Memory B cell (primary cell): Measurements from ENCODE around the gene HIVEP2.
A peak's percentile ranks its signal among the peaks of the same experiment; 100 is the strongest.

Experiments
- ATAC-seq: fragments of 150-1000 bp; cut with Tn5 transposase; 2 replicates; pipeline ENCODE4 v1.10.0; 2021; ENCODE audit warnings: low read depth, mild to moderate bottlenecking, moderate library complexity
- DNase-seq, 2 donors: peaks; one replicate each; pipeline ENCODE4 v3.0.0; 2022; ENCODE audit warnings: low spot score in 2 of 2
- H3K27ac Mint-ChIP-seq: one replicate; pipeline ENCODE4 v1.8.0; 2022; ENCODE audit warnings: mild to moderate bottlenecking, moderate library complexity, mixed read lengths
- H3K27me3 Mint-ChIP-seq: one replicate; pipeline ENCODE4 v1.8.0; 2022; ENCODE audit warnings: mixed read lengths
- H3K36me3 Mint-ChIP-seq: one replicate; pipeline ENCODE4 v1.8.0; 2022; ENCODE audit warnings: mild to moderate bottlenecking, mixed read lengths
- H3K4me1 Mint-ChIP-seq: one replicate; pipeline ENCODE4 v1.8.0; 2022; ENCODE audit warnings: mixed read lengths
- H3K4me3 Mint-ChIP-seq: one replicate; pipeline ENCODE4 v1.8.0; 2022; ENCODE audit warnings: mild to moderate bottlenecking, moderate library complexity, mixed read lengths
- H3K9me3 Mint-ChIP-seq: one replicate; pipeline ENCODE4 v1.8.0; 2022; ENCODE audit warnings: mixed read lengths

HIVEP2 gene

DNA sequence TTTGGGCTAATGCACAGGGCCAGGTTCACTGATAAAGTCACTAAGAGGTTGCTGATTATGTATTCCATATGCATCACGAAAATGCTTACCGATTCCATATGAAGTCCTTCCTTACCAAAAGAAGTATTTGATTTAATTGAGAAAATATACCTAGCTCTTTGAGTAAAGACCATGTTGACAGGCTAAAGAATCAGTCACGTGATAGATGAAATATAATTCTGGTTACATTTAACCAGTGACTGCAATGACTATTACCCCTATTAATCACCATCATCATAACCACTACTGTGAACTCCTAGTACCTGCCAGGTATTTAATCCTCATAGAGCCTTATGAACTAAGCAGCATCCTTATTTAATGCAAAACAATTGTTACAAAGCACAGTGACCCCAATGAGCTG, 110.1 kb downstream of the HIVEP2 start:
- H3K36me3 Mint-ChIP-seq, result peaks cover 19% of the 10 kb centered on the region
- H3K27me3 Mint-ChIP-seq, result no peaks in the 10 kb centered on the region
- no peak overlapping the region for H3K27ac Mint-ChIP-seq
- H3K9me3 Mint-ChIP-seq, result no peaks in the 10 kb centered on the region
- ATAC-seq, result no peak
- H3K4me1 Mint-ChIP-seq, result peaks cover 39% of the 10 kb centered on the region
- no peak for DNase-seq
- no peak overlapping the region for H3K4me3 Mint-ChIP-seq

DNA sequence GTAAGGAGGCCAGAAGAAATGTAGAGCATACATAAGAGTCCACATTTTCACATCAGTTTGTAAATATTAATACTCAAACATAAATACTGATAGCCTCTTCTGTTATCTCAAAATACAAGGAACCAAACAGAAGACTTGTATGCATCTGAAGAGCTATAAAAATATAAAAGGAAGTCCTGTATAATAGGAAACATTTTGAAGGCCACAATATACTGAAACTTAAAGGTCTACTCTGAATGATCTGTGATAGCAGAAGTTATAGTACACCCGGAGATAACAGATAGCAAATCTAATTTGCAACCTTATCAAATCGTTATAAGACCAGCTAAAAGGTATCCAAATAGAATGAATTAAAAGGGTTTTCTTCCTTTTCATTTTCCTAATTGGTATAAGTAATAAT, 111.2 kb downstream of the HIVEP2 start:
- Mint-ChIP-seq H3K4me1 (peaks cover 33% of the 10 kb centered on the region), H3K27me3 (no peaks in the 10 kb centered on the region), H3K9me3 (no peaks in the 10 kb centered on the region), H3K4me3 (no peak overlapping the region), H3K36me3 (peaks cover 24% of the 10 kb centered on the region), H3K27ac (no peak overlapping the region)
- ATAC-seq (peak; percentile 22), DNase-seq (no peak)

DNA sequence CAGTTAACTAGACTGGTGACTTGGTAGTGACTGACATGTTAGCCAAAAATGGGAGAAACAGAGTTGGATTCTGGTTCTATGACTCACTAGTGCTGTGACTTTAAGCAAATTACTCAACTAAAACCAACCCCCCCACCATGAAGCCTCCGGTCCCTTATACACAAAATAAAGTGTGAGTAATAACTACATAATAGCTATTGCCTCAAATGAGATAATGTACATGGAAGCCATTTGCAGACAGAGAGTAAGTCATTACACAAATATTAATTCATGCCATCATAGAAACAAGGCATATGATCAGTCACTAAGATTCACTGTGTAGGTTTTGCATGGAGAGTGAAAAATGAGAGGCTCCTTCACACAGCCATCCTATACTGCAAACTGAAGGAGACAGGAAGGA, 111.9 kb downstream of the HIVEP2 start:
- ATAC-seq, result no peak
- H3K9me3 Mint-ChIP-seq, result no peaks in the 10 kb centered on the region
- H3K36me3 Mint-ChIP-seq, result peaks cover 25% of the 10 kb centered on the region
- peak overlapping the region; percentile 9 for H3K4me3 Mint-ChIP-seq
- H3K4me1 Mint-ChIP-seq, result peaks cover 30% of the 10 kb centered on the region
- peak overlapping the region; percentile 84 for H3K27ac Mint-ChIP-seq
- no peak for DNase-seq
- H3K27me3 Mint-ChIP-seq, result no peaks in the 10 kb centered on the region

DNA sequence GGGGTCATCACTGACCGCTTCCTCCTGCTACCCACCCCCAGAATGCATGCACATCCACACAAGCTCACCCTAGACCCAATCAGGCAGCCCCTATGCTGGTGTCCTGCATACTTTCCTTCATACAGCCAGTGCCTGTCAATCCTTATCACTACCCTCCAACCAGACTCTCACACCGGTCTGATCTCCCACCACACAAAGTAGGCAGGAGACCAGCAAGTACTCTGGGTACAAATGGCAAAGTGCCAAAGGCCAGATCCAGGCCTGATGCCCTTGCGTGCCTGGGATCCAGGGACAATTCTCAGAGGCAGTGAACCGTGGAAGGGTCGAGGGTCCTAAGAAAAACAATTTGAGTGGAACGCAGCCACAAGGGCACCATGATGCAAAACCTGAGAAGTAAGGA, 114.2 kb downstream of the HIVEP2 start:
- H3K9me3 Mint-ChIP-seq, result no peaks in the 10 kb centered on the region
- H3K27ac Mint-ChIP-seq, result no peak overlapping the region
- DNase-seq, result no peak
- peaks cover 27% of the 10 kb centered on the region for H3K4me1 Mint-ChIP-seq
- no peak for ATAC-seq
- H3K27me3 Mint-ChIP-seq, result no peaks in the 10 kb centered on the region
- peaks cover 25% of the 10 kb centered on the region for H3K36me3 Mint-ChIP-seq
- H3K4me3 Mint-ChIP-seq, result no peak overlapping the region

DNA sequence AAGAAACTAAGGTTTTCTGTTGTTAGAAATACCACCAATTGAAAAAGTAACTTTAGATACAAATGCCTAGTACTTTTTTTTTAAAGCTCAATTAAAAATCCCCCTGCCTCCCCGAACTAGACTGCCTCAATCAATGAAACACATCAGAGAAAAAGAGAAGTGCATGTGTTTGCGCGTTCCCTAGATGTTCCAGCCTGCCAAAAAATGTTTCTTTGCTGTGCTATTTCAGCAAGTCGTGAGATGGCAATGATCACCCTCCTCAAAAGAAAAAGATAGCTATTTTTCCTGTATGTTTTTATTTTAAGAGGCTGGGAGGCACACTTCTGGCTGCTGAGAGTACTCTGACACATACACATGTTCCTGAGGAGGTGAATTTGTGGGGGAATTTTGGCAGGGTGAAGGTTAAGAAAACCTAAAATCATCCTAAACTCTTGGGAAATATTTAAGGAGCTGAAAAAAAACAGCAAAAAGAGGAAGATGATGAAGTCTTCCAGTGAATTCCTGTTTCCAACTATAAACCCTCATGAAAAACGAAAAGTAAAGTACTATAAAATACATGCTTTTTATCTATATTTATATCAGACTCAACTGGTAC, 114.8 kb downstream of the HIVEP2 start:
- Mint-ChIP-seq H3K4me1 (peaks cover 25% of the 10 kb centered on the region), H3K27me3 (no peaks in the 10 kb centered on the region), H3K9me3 (no peaks in the 10 kb centered on the region), H3K4me3 (no peak overlapping the region), H3K36me3 (peaks cover 21% of the 10 kb centered on the region), H3K27ac (no peak overlapping the region)
- ATAC-seq, result no peak
- no peak for DNase-seq

DNA sequence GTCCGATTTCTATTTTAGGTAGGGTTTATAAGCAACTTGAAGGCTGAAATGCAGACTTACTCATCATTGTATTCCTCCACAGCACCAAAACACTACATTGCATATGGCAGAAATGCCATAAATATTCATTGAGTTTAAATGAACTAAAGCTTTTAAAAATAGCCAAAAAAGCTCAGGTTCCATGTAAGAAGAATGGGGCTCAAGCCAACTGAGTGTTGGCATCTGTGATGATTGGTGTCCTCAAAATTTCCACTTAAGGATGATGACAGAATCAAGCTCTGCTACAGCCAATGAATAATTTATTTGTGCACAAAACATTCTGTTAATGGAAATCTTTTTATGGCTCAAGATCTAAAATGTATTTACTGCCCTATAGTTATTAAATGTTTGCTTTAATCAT, 115.4 kb downstream of the HIVEP2 start:
- H3K36me3 Mint-ChIP-seq, result peaks cover 17% of the 10 kb centered on the region
- H3K4me3 Mint-ChIP-seq, result no peak overlapping the region
- H3K4me1 Mint-ChIP-seq, result peaks cover 24% of the 10 kb centered on the region
- no peaks in the 10 kb centered on the region for H3K27me3 Mint-ChIP-seq
- no peak for DNase-seq
- no peak for ATAC-seq
- H3K27ac Mint-ChIP-seq, result no peak overlapping the region
- no peaks in the 10 kb centered on the region for H3K9me3 Mint-ChIP-seq

DNA sequence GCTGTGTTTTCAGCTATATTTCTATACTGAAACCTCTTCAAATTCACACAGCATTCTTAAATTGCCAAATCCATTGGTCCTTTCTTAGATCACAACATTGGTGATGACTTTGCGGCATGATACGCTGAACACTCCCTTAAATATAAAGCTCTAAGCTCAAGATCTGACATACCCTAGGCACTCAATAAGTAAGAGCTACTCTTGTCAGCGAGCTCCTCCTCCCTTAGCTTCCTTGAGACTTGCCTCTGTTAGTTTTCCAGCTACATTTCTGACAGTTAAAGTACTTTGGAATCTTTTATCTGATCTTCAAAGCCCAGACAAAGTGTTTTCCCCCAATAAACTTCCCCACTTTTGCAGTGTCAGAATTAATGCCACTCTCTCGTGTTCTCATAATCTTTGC, 117.0 kb downstream of the HIVEP2 start:
- Mint-ChIP-seq H3K9me3 (no peaks in the 10 kb centered on the region), H3K4me1 (peaks cover 23% of the 10 kb centered on the region), H3K36me3 (peaks cover 15% of the 10 kb centered on the region), H3K4me3 (no peak overlapping the region), H3K27me3 (no peaks in the 10 kb centered on the region), H3K27ac (peak overlapping the region; percentile 18)
- ATAC-seq (no peak), DNase-seq (no peak)

DNA sequence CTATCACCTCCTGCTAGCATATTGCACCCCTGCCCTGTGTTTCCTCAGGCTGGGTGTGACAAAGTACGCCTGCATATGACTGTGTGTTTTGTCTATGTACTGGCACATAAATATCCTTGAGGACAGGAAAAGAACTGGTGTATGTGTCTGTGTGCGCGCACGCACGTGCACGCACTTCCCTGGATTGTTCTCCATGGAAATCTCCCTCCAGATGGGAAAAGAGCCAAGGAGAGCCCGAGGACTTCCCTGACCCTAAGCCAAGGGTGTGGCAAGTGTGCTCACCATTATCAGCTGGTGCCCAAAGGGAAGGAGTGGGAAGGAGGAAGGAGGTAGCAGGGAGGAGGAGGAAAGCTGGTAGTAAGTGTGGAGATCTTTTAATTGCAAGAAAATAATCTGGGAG, 117.6 kb downstream of the HIVEP2 start:
- Mint-ChIP-seq H3K9me3 (no peaks in the 10 kb centered on the region), H3K27ac (peak overlapping the region; percentile 18), H3K4me1 (peaks cover 29% of the 10 kb centered on the region), H3K4me3 (no peak overlapping the region), H3K27me3 (no peaks in the 10 kb centered on the region), H3K36me3 (peaks cover 19% of the 10 kb centered on the region)
- no peak for ATAC-seq
- DNase-seq, result no peak

DNA sequence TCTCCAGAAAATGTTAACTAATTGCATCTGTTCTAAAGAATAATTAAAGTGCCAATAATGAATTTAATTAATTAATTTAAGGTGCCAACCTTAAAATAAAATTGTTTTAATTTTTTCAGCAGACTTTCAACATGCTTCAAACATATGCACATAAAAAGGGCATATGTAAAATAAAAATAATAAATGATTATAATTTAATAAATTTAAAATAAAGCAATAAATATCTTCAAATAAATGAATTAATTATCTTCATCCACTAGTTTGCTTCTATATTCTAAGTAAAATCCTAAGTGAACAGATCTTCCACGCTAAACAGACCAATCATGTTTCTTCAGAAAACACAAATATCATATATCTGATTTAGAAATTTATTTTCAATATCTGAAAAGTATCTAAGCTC, 119.2 kb downstream of the HIVEP2 start:
- peaks cover 16% of the 10 kb centered on the region for H3K36me3 Mint-ChIP-seq
- no peak for ATAC-seq

DNA sequence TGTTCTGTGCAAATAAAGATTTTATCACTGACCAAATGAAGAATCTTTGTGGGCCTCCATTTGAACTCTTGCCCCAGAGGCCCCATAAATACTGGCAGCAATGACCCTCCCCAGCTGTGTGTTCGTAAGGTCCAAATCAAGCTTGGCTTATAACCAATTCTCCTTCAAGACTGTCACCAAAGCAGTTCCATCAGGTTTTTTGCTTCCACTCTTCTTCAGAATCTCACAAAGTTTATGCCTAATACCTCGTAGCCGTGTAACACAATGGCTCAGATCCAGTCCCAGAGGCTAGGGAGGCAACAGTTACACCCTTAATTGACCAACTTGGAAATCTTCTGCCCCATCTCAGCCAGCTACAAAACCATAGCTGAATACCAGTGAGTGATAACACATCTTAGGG, 120.5 kb downstream of the HIVEP2 start:
- DNase-seq (no peak), ATAC-seq (no peak)
- Mint-ChIP-seq H3K4me3 (no peak overlapping the region), H3K4me1 (peaks cover 42% of the 10 kb centered on the region), H3K27ac (peak overlapping the region; percentile 78), H3K36me3 (peaks cover 12% of the 10 kb centered on the region), H3K9me3 (no peaks in the 10 kb centered on the region), H3K27me3 (no peaks in the 10 kb centered on the region)

More for the DNA sequence above, 119.2 kb downstream of the HIVEP2 start:
- H3K27me3 Mint-ChIP-seq, result no peaks in the 10 kb centered on the region
- no peaks in the 10 kb centered on the region for H3K9me3 Mint-ChIP-seq
- peaks cover 37% of the 10 kb centered on the region for H3K4me1 Mint-ChIP-seq
- H3K4me3 Mint-ChIP-seq, result no peak overlapping the region
- DNase-seq, result no peak
- H3K27ac Mint-ChIP-seq, result no peak overlapping the region

DNA sequence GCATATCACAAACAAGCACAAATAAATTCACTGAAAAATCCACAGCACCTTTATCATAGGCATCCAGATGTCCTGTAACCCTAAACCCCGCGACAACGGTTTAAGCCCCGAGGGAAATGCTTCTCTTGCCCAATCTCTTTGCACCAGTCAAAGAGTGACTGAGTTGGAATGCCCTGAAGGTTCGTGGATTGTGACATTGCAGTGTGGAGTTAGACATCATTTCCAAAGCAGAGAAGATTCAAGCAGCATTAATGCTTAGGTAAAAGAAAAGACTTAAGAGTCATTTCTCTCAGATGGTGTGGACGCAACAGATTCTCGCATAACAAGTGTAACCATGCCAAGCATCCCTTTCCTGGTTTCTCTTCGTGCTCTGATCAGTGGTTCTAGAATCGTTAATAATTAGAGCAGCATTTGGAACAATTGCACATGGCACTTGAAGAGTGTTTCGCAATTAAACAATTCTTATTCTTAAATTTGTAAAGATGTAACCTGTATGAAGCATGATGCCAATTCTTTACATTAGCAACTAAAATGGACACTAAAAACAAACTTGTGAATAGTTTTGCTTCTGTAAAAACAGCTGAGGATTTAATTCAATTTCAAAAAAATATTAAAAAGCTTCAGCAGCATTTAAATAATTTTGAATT, 121.6 kb downstream of the HIVEP2 start:
- peaks cover 39% of the 10 kb centered on the region for H3K4me1 Mint-ChIP-seq
- H3K36me3 Mint-ChIP-seq, result peaks cover 7% of the 10 kb centered on the region
- no peak overlapping the region for H3K4me3 Mint-ChIP-seq
- H3K9me3 Mint-ChIP-seq, result no peaks in the 10 kb centered on the region
- H3K27ac Mint-ChIP-seq, result peak overlapping the region; percentile 96
- DNase-seq, result no peak
- ATAC-seq, result no peak
- no peaks in the 10 kb centered on the region for H3K27me3 Mint-ChIP-seq

DNA sequence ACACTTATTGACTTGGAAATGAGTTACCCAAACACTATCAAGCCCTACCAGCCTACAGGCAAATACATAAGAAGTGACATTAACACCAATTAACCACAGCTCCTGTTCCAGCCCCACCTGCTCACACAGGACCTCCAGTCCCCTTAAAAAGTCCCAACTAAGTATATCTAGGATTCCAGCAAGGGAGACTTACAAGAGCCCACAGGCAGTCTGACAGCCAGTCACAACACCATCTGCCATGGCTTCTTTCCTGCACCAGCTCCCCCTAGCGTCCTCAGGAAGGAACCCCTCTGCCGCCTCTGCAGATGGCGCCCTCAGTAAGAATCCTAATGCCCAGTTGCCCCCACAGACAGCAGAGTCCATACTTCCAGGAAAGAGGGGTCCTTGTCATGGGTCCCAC, 122.1 kb downstream of the HIVEP2 start:
- H3K4me1 Mint-ChIP-seq, result peaks cover 35% of the 10 kb centered on the region
- no peak for DNase-seq
- H3K27ac Mint-ChIP-seq, result peak overlapping the region; percentile 96
- no peaks in the 10 kb centered on the region for H3K27me3 Mint-ChIP-seq
- H3K4me3 Mint-ChIP-seq, result no peak overlapping the region
- H3K36me3 Mint-ChIP-seq, result peaks cover 7% of the 10 kb centered on the region
- ATAC-seq, result no peak
- H3K9me3 Mint-ChIP-seq, result no peaks in the 10 kb centered on the region

DNA sequence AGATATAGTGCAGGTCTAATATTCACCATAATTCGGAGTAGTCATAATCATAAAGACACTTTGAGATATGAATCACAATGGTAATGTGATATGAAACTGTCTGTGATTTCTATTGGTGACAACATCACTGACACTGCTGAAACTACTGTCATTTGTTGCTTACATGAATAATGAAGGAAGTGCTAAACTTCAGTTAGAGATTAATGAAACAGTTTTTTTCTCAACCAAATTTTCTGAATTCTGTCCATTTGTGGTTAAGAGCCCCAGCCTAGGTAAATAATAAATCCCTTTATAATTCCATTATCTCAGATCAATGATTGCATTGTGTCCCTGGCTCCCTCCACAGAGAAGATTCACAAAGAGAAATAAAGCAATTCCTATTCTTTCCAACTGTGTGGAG, 122.6 kb downstream of the HIVEP2 start:
- DNase-seq (no peak), ATAC-seq (no peak)
- H3K9me3 Mint-ChIP-seq, result no peaks in the 10 kb centered on the region
- no peak overlapping the region for H3K4me3 Mint-ChIP-seq
- peaks cover 8% of the 10 kb centered on the region for H3K36me3 Mint-ChIP-seq
- peaks cover 36% of the 10 kb centered on the region for H3K4me1 Mint-ChIP-seq
- no peaks in the 10 kb centered on the region for H3K27me3 Mint-ChIP-seq
- H3K27ac Mint-ChIP-seq, result peak overlapping the region; percentile 96

DNA sequence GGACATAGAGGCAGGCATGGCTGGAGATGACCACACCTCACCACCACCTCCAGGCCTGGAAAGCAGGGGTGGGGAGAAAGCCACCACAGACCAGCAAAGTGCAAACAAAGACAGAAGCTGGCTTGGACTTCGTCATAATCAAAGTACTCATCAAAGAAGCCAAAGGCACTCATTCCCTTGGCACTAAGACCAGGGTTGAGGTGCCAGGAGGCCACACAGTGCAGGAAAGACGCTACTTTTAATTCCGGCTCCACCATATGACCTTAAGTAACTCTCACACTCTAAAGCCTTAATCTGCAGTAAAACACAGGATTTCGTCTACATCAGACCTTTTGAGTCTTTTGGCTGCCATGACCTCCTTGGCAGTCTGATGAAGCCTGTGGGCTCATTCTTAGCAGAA, 123.1 kb downstream of the HIVEP2 start:
- peak overlapping the region; percentile 96 for H3K27ac Mint-ChIP-seq
- H3K36me3 Mint-ChIP-seq, result peaks cover 8% of the 10 kb centered on the region
- peaks cover 36% of the 10 kb centered on the region for H3K4me1 Mint-ChIP-seq
- no peak for DNase-seq
- no peaks in the 10 kb centered on the region for H3K9me3 Mint-ChIP-seq
- no peak for ATAC-seq
- no peaks in the 10 kb centered on the region for H3K27me3 Mint-ChIP-seq
- peak overlapping the region; percentile 27 for H3K4me3 Mint-ChIP-seq

DNA sequence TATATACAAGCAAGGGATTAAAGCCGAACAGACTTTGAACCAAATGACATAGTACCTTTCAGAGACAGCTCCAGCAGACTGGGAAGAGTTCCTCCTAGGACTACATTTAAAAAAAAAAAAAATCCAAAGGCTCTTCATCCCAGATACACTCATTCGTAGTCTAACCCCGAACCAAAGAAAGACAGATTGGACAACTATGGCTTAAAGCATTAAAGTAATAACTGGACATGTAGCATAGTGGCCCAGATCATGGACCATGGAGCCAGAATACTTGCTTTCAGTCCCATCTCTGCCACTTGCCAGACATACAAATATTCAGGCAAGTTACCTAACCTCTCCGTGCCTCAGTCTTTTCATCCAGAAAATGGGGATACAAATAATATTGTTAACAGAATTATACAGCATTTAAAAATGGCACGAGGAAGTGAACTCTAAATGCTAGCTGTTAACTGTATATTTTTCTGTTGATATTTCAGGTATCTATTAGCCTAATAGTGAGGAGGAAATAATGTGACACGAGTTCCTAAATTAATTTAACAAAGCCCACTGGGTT, 123.7 kb downstream of the HIVEP2 start:
- no peak for ATAC-seq
- DNase-seq, result no peak
- peaks cover 41% of the 10 kb centered on the region for H3K4me1 Mint-ChIP-seq
- H3K27me3 Mint-ChIP-seq, result no peaks in the 10 kb centered on the region
- H3K9me3 Mint-ChIP-seq, result no peaks in the 10 kb centered on the region
- H3K27ac Mint-ChIP-seq, result peak overlapping the region; percentile 96
- no peak overlapping the region for H3K4me3 Mint-ChIP-seq
- peaks cover 14% of the 10 kb centered on the region for H3K36me3 Mint-ChIP-seq
